Central memory CD8-positive, alpha-beta T cell (primary cell): ENCODE results near the gene C4orf50.
"Not testable (repeated sequence)": the region's sequence is repeated elsewhere in the genome, so short reads cannot be mapped to it uniquely, and the experiment has no call there.

Experiments used
- ATAC-seq: fragments of 150-1000 bp; cut with Tn5 transposase; replicated peaks from 2 replicates; pipeline ENCODE4 v1.10.0; 2022; ENCODE audit warnings: mild to moderate bottlenecking, moderate FRiP score, moderate number of reproducible peaks; ENCODE audit not compliant: poor library complexity, severe bottlenecking; ENCODE audit errors: extremely low read depth
- DNase-seq, 2 donors: peaks; one replicate each; pipeline ENCODE4 v3.0.0; 2021; ENCODE audit warnings: low spot score in 2 of 2
- H3K27ac Mint-ChIP-seq: one replicate; pipeline ENCODE4 v1.8.0; 2022; ENCODE audit warnings: low read depth, mild to moderate bottlenecking, moderate library complexity, mixed read lengths
- H3K27me3 Mint-ChIP-seq: one replicate; pipeline ENCODE4 v1.8.0; 2022; ENCODE audit warnings: mixed read lengths
- H3K36me3 Mint-ChIP-seq: one replicate; pipeline ENCODE4 v1.8.0; 2022; ENCODE audit warnings: mild to moderate bottlenecking, moderate library complexity, mixed read lengths; ENCODE audit not compliant: insufficient read depth
- H3K4me1 Mint-ChIP-seq: one replicate; pipeline ENCODE4 v1.8.0; 2022; ENCODE audit warnings: mixed read lengths
- H3K4me3 Mint-ChIP-seq: one replicate; pipeline ENCODE4 v1.8.0; 2022; ENCODE audit warnings: mild to moderate bottlenecking, moderate library complexity, mixed read lengths
- H3K9me3 Mint-ChIP-seq: one replicate; pipeline ENCODE4 v1.8.0; 2022; ENCODE audit warnings: mixed read lengths

The C4orf50 gene

DNA sequence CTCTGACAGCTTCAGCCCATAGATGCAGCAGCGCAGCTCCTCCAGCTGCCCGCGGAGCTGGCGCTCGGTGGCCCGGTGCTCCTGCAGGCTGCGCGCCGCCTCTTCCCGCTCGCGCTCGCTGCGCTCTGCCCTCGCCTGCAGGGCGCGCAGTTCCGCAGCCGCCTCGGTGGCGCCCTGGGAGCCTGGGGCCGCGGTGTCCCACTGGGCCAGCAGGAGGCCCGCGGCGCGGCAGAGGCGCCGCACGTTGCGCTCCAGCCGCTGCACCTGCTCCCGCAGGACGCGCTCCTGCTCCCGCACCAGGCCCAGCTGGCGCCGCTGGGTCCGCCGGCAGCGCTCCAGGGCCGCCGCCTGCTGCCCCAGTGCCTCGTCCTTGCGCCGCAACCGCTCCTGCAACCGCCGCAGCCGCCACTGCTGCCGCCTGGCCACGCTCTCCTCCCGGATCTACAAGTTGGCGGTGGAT is 10.1 kb downstream of the C4orf50 start:
- no peaks in the 10 kb centered on the region for H3K9me3 Mint-ChIP-seq
- H3K36me3 Mint-ChIP-seq = peaks cover 2% of the 10 kb centered on the region
- H3K27me3 Mint-ChIP-seq = no peaks in the 10 kb centered on the region
- no peak overlapping the region for H3K4me3 Mint-ChIP-seq
- no peaks in the 10 kb centered on the region for H3K4me1 Mint-ChIP-seq
- H3K27ac Mint-ChIP-seq = no peak overlapping the region
- no peak for DNase-seq
- ATAC-seq = no peak

DNA sequence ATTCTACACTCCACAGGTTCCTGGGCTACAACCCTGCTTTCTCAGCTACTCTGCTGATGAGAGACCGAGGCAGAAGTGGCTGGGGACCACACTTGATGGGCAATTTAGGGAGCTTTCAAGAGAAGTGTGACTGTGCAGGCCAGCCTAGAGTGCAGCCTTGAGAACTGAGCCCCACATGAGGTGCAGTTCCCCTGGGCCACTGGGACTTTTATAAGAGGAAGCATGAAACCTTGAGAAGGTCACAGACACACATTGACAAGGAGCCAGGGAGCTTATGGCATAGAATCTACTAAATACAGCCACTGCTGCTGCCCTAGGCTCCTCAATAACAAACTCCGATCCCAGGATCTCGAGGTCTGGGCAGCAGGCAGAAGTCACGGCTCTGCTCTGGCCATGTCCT is 13.1 kb downstream of the C4orf50 start:
- Mint-ChIP-seq H3K9me3 (no peaks in the 10 kb centered on the region), H3K36me3 (peaks cover 2% of the 10 kb centered on the region), H3K27ac (no peak overlapping the region), H3K4me1 (no peaks in the 10 kb centered on the region), H3K27me3 (no peaks in the 10 kb centered on the region), H3K4me3 (no peak overlapping the region)
- no peak for ATAC-seq
- no peak for DNase-seq

DNA sequence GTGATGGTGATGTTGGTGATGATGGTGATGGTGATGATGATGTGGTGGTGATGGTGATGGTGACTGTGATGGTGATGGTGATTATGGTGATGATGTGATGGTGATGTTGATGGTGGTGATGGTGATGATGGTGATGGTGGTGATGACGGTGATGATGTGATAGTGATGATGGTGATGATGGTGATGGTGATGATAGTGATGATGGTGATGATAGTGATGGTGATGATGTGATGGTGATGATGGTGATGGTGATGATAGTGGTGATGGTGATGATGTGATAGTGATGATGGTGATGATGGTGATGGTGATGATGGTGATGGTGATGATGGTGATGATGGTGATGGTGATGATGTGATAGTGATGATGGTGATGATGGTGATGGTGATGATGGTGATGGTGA is 14.7 kb downstream of the C4orf50 start:
- not testable (repeated sequence) for H3K36me3 Mint-ChIP-seq, H3K27ac Mint-ChIP-seq, H3K27me3 Mint-ChIP-seq, H3K9me3 Mint-ChIP-seq, ATAC-seq, DNase-seq, H3K4me3 Mint-ChIP-seq, H3K4me1 Mint-ChIP-seq

DNA sequence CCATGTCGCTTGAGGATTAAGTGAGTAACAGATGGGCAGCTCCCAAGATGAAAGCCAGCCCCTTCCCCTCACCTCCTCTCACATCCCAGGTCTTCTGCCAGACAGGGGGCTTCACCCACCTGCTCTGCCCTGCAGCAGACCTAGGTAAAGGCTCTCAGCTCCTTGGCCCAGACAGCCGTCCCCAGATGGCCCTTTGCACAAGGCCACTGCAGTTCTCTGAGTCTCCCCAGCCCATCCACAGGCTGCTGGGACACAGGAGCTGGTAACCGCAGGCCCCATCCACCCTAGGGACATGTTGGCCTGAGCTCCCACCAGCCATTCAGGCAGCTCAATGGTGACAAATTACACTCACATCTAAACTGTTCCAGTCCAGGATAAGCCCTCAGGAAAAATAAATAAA is 15.3 kb downstream of the C4orf50 start:
- Mint-ChIP-seq H3K4me1 (peaks cover 6% of the 10 kb centered on the region), H3K9me3 (no peaks in the 10 kb centered on the region), H3K36me3 (peaks cover 2% of the 10 kb centered on the region), H3K27me3 (no peaks in the 10 kb centered on the region), H3K4me3 (no peak overlapping the region), H3K27ac (no peak overlapping the region)
- DNase-seq (no peak), ATAC-seq (no peak)

DNA sequence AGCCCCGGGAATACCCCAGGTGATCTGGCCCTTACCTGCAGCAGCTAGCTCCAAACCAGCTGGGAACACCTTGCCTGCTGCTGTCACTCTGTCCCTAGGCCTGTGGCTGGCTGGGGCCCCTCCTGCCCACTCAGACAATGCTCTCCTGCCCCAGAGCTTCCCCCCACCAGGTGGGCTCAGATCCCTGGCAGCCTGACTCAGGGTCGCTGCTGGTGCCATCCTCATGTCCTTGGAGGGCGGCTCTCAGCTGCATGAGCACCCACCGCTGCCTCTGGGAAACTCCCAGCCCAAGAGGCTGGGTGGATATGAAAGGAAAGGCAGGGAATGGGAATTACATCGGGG is 15.8 kb downstream of the C4orf50 start:
- Mint-ChIP-seq H3K4me3 (no peak overlapping the region), H3K9me3 (no peaks in the 10 kb centered on the region), H3K36me3 (peaks cover 2% of the 10 kb centered on the region), H3K27ac (no peak overlapping the region), H3K27me3 (no peaks in the 10 kb centered on the region), H3K4me1 (peaks cover 6% of the 10 kb centered on the region)
- DNase-seq (no peak), ATAC-seq (no peak)

DNA sequence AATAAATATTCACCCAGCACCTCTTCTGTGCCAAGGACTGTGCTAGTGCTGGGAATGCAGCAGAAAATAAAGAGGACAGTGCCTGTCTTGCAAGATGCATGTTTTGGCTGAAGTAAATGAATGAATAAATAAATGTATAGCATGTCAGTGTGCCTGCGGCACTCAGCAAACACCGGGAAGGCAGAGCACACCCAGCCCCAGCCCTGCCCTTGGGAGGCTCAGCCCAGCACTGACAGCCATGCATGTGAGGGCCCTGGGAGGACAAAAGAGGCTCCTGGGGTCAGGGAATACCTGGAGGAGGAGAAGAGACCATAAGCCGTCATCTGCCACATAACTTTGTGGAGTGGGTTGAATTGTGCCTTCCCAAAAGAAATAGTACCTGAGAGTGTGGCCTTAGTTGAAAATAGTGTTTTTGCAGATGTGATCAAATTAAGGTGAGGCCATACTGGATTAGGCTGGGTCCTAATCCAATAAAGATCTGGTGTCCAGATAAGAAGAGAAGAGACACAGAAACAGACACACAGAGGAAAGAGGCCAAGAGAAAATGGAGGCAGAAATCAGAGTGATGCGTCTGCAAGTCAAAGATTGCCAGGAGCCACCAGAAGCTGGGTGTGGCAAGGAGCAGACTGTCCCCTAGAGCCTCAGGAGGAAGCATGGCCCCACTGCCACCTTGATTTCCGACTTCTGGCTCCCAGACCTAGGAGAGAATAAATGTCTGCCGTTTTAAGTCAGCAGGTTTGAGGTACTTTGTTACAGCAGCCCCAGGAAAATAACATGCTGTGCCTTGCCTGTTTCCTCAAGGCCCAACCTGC is 16.3 kb downstream of the C4orf50 start:
- Mint-ChIP-seq H3K4me1 (peaks cover 6% of the 10 kb centered on the region), H3K27ac (no peak overlapping the region), H3K36me3 (peaks cover 2% of the 10 kb centered on the region), H3K9me3 (no peaks in the 10 kb centered on the region), H3K27me3 (no peaks in the 10 kb centered on the region), H3K4me3 (no peak overlapping the region)
- ATAC-seq (no peak), DNase-seq (no peak)

DNA sequence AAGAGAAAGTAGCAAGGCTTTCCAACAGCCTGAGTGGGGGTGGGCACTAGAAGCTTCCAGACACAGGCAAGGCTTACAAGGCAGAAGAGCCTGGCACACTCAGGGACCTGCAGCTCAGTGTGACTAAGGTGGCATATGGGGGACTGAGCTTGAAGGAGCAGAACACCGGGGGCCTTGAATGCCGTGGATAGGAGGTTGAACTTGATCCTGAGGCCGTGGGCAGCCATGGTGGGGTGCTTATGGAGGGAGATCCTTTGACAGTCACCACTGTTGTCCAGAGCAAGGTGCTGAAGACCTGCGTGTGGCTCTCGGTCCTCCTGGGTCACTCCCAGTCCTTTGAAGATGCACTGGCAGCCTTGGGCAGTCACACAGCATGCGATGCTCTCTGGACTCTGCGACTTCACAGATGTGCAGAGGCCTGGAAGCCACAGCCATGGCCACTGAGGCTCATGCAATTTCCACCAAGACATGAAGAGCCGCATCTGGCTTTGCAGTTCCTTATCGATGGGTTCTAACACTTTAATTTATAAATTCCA is 18.3 kb downstream of the C4orf50 start:
- Mint-ChIP-seq H3K27me3 (no peaks in the 10 kb centered on the region), H3K36me3 (no peaks in the 10 kb centered on the region), H3K4me1 (peaks cover 11% of the 10 kb centered on the region), H3K27ac (no peak overlapping the region), H3K9me3 (no peaks in the 10 kb centered on the region), H3K4me3 (no peak overlapping the region)
- DNase-seq (no peak), ATAC-seq (no peak)

DNA sequence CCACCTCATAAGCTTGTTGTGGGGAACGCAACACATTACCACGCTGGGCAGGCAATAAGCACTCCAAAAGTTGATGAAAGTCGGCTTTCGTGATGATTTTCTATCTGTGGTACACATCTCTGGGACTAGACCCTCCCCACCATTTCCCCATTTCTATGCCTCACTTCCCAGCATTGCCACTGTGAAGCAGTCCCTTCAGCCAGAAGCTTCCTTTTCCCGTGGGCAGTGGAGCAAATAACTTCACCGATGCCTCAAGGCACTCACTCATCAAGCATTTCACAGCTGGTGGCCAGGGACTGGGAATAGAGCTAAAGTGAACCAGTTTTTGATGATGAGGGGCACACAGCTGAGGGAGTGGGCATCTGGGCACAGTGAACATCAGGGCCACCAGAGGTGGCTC is 18.9 kb downstream of the C4orf50 start:
- DNase-seq = no peak
- no peak overlapping the region for H3K27ac Mint-ChIP-seq
- peaks cover 11% of the 10 kb centered on the region for H3K4me1 Mint-ChIP-seq
- no peaks in the 10 kb centered on the region for H3K36me3 Mint-ChIP-seq
- no peak for ATAC-seq
- H3K9me3 Mint-ChIP-seq = no peaks in the 10 kb centered on the region
- H3K27me3 Mint-ChIP-seq = no peaks in the 10 kb centered on the region
- H3K4me3 Mint-ChIP-seq = no peak overlapping the region

DNA sequence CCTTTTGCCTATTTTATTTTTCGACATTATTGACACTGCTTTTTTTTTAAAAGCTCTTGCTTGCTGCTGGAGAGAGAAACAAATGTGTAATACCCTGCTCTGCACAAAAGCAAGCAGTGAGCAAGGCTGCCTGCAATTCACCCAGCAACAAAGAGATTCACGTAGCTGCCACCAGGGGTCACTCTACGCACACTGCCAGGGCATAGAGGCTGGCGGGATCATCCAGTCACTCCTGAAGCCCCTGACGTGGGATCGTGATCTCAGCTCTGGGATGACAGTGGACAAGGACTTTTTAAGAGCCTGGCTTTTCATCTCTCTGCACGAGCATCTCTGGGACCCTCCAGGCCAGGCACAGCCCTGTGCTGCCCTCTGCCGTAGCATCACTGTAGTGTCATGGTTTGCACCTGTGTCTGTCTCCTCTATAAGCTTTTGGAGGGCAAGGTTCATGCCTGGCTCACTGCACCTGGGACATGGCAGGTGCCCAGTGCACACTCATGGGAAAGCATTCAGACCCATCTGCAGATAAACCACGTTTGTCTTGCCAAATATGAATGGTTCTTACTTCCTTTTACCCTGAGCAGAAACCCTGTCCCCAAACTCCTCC is 19.8 kb downstream of the C4orf50 start:
- DNase-seq = peak in 1 of 2 donors; percentile 40
- ATAC-seq = peak; percentile 36
- Mint-ChIP-seq H3K4me3 (no peak overlapping the region), H3K27me3 (no peaks in the 10 kb centered on the region), H3K36me3 (no peaks in the 10 kb centered on the region), H3K4me1 (peaks cover 11% of the 10 kb centered on the region), H3K27ac (no peak overlapping the region), H3K9me3 (no peaks in the 10 kb centered on the region)

DNA sequence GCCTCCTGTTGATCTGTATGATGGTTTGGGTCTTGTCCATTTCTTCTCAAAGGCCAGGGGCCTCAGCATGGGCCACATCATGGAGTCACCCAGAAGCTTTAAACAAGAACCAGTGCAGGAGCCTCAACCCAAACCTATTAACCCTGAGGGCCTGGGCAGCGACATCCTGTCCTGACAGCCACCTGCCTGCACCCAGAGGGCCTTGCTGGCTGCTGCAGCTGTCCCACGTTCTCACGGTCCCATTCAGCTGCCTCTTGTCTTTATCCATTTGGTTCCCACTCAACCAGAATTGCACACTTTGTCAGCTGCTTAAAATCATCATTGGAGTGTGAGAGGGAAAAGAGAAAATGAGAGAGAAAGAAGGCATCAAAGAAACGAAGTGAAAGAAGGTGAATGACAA is 21.6 kb downstream of the C4orf50 start:
- DNase-seq (no peak), ATAC-seq (no peak)
- H3K4me1 Mint-ChIP-seq = peaks cover 11% of the 10 kb centered on the region
- H3K27ac Mint-ChIP-seq = no peak overlapping the region
- no peaks in the 10 kb centered on the region for H3K27me3 Mint-ChIP-seq
- no peak overlapping the region for H3K4me3 Mint-ChIP-seq
- no peaks in the 10 kb centered on the region for H3K9me3 Mint-ChIP-seq
- no peaks in the 10 kb centered on the region for H3K36me3 Mint-ChIP-seq

DNA sequence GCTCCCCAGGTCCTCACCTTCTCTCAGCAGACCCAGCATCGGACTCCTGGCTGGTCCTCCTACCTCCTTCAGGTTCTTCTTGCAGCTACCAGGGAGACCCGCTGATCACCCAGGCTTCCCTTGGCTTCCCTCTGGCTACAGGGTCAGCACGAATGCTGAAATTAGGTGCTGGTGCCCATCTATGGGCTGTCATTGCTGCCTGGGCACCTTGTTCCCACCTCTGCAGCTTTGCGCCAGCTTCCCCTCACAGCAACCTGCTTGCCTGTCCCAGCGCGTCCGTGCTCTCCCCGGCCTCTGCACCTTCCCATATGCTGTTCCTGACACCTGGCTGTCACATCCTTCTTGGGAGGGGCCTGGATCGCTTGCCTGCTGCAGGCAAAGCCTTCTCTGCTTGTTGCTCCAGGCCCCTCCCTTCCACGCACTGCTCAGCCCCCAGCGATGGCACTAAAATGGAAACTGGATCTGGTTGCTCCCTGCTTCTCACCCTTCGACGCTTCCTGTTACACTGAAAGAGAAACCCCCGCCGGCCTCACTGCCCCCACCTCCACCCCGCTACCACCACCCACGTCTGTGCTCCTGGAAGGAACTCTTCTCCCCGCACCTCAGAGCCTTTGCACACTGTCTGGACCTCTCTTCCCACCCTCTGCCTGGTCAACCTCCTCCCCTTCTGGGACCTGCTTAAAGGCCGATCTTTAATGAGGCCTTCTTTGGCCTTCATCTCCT is 22.2 kb downstream of the C4orf50 start:
- no peaks in the 10 kb centered on the region for H3K9me3 Mint-ChIP-seq
- H3K27ac Mint-ChIP-seq = no peak overlapping the region
- H3K4me1 Mint-ChIP-seq = peaks cover 11% of the 10 kb centered on the region
- no peak for DNase-seq
- H3K27me3 Mint-ChIP-seq = no peaks in the 10 kb centered on the region
- H3K36me3 Mint-ChIP-seq = no peaks in the 10 kb centered on the region
- H3K4me3 Mint-ChIP-seq = no peak overlapping the region
- no peak for ATAC-seq

DNA sequence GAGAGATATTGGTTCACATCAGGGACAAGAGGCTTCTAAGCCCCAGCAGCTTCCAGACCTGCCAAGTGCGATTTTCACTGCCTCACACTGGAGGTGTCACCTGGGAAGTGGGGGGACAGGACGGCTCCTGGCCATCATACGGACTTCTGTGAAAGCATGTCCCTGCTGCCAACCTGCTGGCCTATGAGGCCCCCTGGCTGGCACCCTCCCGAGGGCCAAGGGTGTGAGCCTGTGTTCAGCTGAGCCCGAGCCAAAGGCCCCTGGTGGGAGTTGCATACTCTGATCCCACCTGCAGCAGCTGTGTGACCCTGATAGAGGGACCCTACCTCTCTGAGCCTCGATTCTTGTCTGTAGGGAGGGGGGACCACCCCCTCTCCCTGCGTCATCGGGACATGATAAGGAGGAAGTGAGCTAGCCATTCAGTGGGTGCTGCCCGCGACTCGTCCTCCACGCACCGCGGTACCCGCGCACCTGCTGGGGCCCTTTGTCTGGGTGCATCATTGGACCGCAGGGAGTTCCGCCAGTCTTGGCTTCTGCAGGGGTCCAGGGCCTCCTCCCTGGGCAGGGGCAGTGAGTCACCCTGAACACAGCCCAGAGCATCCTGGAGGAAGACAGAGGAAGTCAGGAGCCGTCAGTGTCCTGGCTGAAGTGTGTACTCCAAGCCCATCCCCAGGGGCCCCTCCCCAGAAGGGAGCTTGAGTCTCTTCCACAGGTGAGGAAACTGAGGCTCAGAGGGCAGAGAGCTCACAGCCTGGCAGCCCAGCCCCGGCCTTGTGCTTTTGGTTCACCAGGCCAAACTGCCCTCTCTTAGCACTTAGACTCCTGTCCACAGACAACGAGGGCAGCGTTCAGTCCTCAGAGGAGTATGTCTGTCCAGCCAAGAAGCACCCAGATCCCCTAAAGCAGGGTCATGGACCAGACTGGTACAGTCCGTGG is 24.1 kb downstream of the C4orf50 start:
- no peak for ATAC-seq

More for the DNA sequence above, 24.1 kb downstream of the C4orf50 start:
- H3K9me3 Mint-ChIP-seq = no peaks in the 10 kb centered on the region
- no peak overlapping the region for H3K4me3 Mint-ChIP-seq
- DNase-seq = no peak
- peaks cover 11% of the 10 kb centered on the region for H3K4me1 Mint-ChIP-seq
- H3K27me3 Mint-ChIP-seq = no peaks in the 10 kb centered on the region
- no peaks in the 10 kb centered on the region for H3K36me3 Mint-ChIP-seq
- no peak overlapping the region for H3K27ac Mint-ChIP-seq
